Endothelial cell of hepatic sinusoid (primary cell): ENCODE results near the gene NLRP6.
"Not testable (repeated sequence)": the region's sequence is repeated elsewhere in the genome, so short reads cannot be mapped to it uniquely, and the experiment has no call there.

Source experiments
- in situ Hi-C: cut with HindIII; loops from 2 replicates; pipeline ENCODE4 v1.10.0; 2017; ENCODE audit warnings: low sequenced_read_pairs

The NLRP6 gene

DNA sequence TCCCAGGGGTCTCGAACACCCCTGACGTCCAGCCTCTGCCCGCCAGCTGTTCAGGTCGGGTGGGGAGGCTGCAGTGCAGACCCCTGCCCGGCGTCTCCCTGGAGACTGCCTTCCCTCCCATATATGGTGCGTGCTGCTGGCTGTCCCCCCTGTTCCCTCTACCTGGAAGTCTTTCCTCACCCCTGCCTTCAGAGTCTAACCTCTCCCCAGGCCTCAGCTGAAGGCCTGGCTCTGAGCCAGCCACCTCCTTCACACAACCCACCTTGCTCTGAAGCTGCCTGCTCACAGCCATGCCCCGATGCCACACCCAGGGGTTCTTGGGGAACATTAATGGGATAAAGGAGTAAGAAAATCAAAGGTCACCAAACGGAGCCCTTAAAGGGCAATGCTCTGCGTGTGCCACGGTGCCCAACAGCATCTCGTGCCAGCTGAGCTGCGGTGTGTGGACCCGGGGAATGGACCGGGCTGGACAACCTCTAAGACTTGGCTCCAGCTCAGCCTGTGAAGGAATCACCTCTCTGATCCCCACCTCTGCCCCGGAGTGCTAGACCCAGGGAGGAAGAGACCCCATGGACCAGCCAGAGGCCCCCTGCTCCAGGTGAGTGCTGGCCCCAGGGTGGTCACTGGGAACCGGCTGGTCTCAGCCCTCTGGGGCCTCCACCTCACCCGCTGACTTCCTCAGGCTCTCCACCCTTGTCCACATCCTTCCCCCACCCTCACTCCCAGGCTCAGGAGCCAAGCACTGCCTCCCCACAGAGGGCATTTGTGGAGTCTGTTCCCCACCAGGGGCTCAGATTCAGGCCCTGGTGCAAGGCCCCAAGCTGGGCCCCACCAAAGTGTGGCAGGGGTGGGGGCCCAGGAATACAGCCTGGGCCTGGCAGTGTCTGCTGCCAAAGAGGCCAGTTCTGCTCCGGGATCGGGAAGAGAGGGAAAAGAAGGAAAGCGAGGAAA lies at the start of gene NLRP6:
TSS of gene NLRP6 (plus strand) at position 407 of the 951 bp plus-strand sequence. CDS start at position 570, 163 bp downstream.
- in situ Hi-C loops = no loop called here

DNA sequence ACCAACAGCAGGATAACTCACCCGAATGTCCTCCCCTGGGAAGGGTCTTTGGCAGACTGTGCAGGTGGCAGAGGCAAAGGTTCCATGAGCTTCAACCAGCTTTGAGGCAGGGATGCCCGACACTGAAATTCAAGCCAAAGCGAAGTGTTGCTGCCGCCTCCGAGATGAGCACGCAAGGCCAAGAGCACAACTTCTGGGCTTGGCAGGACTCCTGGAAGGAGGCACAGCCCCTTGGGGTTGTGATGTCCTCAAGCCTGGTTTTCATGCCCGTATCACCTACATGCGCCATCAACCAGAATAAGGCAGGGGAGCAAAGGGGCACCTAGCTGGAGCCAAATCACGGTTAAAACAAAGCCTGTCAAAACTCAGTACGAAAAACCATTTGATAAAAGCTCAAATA lies 47.8 kb upstream of the NLRP6 start:
- in situ Hi-C loops = no loop called here

DNA sequence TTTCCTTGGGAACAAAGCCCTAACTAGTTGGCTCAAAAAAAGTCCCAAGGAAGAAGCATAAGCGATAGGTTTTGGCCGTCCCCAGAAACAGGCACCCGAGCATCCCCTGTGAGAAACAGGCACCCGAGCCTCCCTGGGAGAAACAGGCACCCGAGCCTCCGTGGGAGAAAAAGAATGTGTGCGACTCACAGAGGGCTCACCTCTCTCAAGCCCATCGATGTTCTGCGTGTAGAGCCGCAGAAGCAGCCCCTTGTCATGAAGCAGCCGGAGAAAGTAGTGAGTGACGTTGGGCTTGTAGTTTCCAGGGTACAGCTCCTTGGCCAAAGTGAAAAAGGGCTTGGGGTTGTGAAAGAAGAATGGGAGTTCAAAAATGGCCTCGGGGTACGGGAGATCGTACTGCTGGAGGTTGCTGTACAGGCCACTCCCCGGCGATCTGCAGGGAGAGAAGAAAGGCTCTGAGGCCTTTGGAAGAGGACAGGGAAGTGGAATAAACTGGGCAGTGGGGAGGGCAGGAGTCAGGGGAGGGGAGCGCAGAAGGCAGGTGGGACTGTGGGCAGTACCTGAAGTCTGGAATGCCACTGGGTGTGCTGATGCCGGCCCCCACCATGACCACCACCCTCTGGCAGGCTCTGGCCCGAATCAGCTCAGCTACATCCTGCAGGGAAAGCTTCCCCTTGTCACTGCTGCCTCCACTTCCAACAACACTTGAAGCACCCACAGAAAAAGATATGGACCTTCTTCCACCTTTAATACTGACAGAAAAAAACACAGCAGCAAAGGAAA lies 45.2 kb upstream of the NLRP6 start:
- in situ Hi-C loops = no loop called here

DNA sequence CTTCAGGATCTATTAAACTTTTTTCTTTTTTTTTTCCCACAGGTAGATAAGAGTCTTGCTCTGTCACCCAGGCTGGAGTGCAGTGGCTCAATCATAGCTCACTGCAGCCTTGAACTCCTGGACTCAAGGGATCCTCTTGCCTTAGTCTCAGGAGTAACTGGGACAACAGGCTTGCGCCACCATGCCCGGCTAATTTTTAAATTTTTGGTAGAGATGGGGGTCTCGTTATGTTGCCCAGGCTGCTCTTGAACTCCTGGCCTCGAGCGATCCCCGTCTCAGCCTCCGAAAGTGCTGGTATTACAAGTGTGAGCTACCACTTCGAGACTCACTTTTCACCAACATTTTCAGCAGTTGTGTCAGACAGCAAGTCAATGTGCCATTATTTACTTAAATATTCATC lies 43.0 kb upstream of the NLRP6 start:
- in situ Hi-C loops = no loop called here

- in situ Hi-C loops = no loop called here
Measured at GRCh38 chr11:235609-235996, 42.6 kb upstream of the NLRP6 start.

- in situ Hi-C loops = no loop called here
Measured at GRCh38 chr11:235997-236773, 42.0 kb upstream of the NLRP6 start, which contains the start of gene SIRT3. SIRT3 (minus strand) TSS chr11:236342; CDS start chr11:236328, 14 bp downstream.

DNA sequence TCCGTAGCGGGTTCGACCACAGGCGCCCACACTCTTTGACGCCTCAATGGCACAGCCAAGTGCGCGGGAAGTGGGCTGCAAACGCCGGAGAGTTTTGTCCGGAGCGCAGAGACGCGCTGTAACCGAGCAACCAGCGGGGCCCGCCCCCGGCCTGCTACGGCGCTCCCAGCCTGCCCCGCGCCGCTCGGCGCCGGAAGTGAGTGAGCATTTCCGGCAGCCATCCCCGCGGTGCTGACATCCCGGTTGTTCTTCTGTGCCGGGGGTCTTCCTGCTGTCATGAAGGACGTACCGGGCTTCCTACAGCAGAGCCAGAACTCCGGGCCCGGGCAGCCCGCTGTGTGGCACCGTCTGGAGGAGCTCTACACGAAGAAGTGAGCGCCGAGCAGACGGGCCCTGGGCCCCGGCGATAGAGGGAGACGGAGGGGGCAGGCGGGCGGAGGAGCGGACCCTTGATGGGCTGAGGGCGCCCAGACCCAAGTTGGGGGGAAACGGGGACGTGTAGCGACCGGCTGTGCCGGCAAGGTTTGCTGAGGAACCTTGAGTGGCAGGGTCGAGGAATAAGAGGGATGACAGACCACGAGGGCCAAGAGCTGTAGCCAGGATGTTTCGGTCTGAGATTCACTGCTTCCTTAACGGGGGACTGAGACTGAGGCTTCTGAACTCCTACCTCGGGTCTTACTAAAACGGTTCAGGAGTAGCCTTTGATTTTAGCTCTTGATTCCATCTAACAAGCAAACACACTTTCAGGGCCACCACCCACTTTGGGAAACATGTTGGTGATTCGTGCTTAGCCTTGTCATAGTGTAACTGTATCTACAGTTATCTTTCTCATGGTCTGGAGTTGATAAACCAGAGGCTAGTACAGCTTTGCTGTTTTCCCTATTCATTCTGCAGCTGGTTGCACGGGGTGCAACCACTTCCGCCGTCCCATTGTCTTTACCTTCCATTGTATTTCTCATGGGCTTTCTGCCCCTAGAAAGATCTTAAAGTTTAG lies 41.1 kb upstream of the NLRP6 start, which contains the start of gene PSMD13:
TSS of gene PSMD13 (plus strand) at position 203 of the 994 bp plus-strand sequence. CDS start at position 277, 74 bp downstream.
- in situ Hi-C loops = no loop called here

GRCh38 chr11:238346-238745 lies 39.9 kb upstream of the NLRP6 start:
- in situ Hi-C loops = not testable (repeated sequence)

GRCh38 chr11:240315-240714 lies 37.9 kb upstream of the NLRP6 start:
- in situ Hi-C loops = no loop called here

- in situ Hi-C loops = no loop called here
Measured at GRCh38 chr11:241634-242033, 36.6 kb upstream of the NLRP6 start.

DNA sequence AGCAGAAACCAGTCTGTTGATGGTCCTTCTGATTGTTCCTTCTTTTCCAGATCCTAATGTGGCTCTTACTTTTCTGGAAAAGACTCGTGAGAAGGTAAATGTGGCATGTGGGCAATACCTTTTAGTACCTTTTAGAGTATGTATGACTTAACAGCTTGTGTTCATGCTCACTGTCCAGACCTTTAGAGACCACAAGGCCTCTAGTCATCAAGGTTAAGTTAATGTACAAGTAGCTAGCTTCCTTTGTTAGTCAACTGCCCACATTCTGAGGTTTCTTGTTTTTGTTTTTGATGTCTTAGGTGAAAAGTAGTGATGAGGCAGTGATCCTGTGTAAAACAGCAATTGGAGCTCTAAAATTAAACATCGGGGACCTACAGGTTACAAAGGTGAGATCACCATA lies 33.8 kb upstream of the NLRP6 start:
- in situ Hi-C loops = no loop called here

- in situ Hi-C loops = no loop called here
Measured at GRCh38 chr11:249062-249461, 29.1 kb upstream of the NLRP6 start.

DNA sequence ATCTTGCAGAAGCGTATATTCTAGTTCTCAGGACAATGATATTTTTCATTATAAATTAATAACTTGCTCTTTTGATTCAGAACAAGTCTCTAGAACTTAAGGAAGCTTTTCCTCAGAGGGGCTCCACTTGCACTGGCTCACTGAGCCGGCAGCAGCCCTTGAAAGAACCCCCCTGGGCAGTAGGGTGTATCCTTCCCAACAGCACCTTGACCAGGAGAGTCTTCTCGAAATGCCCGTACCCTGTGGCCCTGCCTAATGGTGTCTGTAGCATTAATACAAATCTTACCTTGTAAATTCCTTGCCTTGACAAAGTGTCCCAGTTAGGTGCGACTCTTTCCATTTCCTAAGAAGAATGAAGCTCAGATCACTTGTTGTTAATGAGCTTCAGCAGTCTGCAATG lies 27.9 kb upstream of the NLRP6 start:
- in situ Hi-C loops = loop anchor here (5.0 kb wide), 4 partner anchors 57 to 202 kb away; partner anchors contain the start of genes IFITM2 and PTDSS2

GRCh38 chr11:250740-251299 lies 27.4 kb upstream of the NLRP6 start:
- in situ Hi-C loops = loop anchor here (5.0 kb wide), 4 partner anchors 56 to 201 kb away; partner anchors contain the start of genes IFITM2 and PTDSS2

DNA sequence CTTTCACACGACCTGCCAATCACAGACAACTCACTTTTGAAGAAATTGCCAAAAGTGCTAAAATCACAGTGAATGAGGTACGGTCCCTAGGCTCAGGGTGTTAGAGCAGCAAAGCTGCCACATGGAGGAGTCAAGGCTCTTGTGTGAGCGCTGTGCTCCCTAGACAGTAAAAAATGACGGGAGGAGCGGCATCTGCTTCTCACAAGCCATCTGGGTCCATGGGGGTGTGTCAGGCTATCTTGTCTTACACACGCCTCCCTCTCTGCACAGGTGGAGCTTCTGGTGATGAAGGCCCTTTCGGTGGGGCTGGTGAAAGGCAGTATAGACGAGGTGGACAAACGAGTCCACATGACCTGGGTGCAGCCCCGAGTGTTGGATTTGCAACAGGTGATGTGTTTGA lies 26.7 kb upstream of the NLRP6 start:
- in situ Hi-C loops = loop anchor here (5.0 kb wide), 4 partner anchors 56 to 201 kb away; partner anchors contain the start of genes IFITM2 and PTDSS2

DNA sequence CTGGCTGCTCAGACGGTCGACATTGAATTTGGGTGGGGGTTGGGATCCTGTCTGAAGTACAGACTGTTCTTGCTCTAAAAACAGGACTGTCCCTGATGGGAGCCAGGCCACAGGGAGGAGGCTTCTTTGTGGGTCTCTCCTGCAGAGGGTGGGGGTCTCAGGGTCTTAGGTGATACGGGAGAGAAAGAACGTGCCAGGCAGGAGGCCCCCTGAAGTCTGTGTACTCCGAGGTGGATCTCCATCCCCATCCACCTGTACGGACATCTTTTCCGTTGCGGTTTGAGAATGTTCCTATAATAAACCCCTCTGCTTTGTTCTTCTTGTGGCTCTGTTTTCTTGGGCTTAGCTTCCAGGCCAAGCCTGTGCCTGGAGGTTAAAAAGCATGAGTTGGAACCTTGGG lies 25.5 kb upstream of the NLRP6 start:
- in situ Hi-C loops = loop anchor here (5.0 kb wide), 4 partner anchors 55 to 200 kb away; partner anchors contain the start of genes IFITM2 and PTDSS2

- in situ Hi-C loops = loop anchor here (5.0 kb wide), 4 partner anchors 54 to 199 kb away; partner anchors contain the start of genes IFITM2 and PTDSS2
Measured at GRCh38 chr11:253160-253885, 24.9 kb upstream of the NLRP6 start.

DNA sequence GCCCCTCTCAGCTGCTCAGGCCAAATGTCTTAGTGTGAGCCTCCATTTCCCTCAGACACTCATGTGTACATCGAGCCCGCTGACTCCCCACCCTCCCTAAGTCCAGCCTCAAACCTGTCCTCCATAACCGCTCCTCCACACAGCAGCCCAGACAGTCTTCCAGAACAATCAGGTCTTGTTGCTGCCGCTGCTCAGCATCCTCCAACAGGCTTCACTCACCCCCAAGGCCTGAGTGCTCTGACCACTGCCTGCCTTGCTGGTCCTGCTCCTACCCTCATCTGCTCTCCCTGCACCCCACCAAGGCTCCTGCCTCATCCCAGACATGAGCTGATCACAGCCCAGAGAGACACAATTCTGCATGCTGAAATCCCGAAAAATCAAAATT lies 24.3 kb upstream of the NLRP6 start:
- in situ Hi-C loops = loop anchor here (5.0 kb wide), 4 partner anchors 53 to 198 kb away; partner anchors contain the start of genes IFITM2 and PTDSS2
